Measurements from ENCODE around the gene RABGAP1L.

- TF ChIP-seq CTCF (IDR thresholded peaks at IDR 0.05): no peak
- TF ChIP-seq POLR2A (IDR thresholded peaks at IDR 0.05): no peak
Observed at GRCh38 chr1:174159252-174160108, at the start of gene RABGAP1L.

All from lower leg skin (tissue), 3 donors.